RCC 7860 (cell line): ENCODE measurements around the gene MLKL.
A peak's percentile ranks its signal among the peaks of the same experiment; 100 is the strongest.
"Not testable (repeated sequence)": the region's sequence is repeated elsewhere in the genome, so short reads cannot be mapped to it uniquely, and the experiment has no call there.

ENCODE experiments used
- DNase-seq: peaks from one replicate; pipeline ENCODE4 v3.0.0-alpha.2; 2015; ENCODE audit warnings: low spot score
- FAIRE-seq: peaks from 2 replicates; lab custom pipeline; 2012; peaks lifted over from hg19 to GRCh38; lab: Jason Lieb, UNC

MLKL gene

DNA sequence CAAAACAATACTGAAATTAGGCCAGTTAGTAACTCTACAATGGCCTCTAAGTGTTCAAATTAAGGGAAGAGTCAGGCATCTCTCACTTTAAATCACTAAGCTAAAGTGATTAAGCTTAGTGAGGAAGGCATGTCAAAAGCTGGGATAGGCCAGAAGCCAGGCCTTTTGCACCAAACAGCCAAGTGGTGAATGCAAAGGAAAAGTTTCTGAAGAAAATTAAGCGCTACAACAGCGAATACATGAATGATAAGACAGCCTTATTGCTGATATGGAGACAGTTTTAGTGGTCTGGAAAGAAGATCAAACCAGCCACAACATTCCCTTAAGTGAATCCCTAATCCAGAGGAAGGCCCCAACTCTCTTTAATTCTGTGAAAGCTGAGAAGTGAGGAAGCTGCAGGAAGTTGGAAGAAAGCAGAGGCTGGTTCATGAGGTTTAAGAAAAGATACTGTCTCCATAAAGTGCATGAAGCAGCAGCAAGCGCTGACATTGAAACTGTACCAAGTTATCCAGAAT is 46.1 kb downstream of the MLKL start:
- FAIRE-seq, result no peak
- DNase-seq, result no peak

DNA sequence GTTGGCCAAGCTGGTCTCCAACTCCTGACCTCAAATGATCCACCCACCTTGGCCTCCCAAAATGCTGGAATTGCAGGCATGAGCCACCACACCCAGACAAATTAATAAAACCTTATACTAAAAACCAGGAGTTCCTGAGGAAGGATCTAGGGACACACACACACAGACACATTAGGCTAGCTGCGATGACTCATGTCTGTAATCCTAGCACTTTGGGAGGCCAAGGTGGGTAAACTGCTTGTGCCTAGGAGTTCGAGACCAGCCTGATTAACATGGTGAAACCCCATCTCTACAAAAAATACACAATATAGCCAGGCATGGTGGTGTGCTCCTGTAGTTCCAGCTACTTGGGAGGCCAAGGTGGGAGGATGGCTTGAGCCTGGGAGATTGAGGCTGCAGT is 47.8 kb downstream of the MLKL start:
- FAIRE-seq, DNase-seq: not testable (repeated sequence)

DNA sequence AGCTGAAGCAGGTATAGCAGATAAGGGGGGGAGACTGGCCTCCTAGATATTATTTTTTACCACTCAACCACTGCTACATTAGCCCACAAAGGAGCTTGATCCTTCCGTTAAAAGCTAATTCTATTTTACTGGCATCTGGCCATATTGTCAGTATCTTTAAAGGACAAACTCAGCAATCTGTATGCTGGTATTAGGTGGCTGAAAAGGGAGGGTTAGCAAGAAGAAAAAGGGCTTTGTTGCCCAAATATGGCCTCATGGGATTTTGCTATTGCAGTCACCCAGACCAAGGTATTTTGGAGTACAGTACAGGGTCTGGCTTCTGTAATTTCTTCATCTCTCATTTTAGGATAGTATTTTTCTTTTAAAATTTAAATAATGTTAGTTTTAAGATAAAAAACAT is 48.4 kb downstream of the MLKL start:
- FAIRE-seq (no peak), DNase-seq (no peak)

DNA sequence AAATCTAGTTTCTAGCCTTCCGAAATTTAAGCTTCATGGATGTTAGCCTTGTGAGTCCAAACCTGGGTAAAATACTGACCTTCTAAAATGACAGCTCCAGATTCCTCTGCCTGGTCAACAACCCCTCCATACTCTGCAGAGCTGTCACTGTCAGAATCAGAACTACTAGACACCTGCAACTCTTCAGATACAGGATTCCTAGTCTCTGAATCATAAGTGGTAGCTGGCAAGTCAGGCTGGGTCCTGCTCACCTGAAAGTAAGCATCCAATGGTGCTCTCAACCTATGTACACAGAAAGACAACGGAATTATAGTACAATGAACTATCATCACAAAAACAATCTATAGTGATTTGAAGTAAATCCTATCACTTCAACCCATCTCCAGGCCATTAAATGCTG is 48.8 kb downstream of the MLKL start:
- no peak for DNase-seq
- no peak for FAIRE-seq

DNA sequence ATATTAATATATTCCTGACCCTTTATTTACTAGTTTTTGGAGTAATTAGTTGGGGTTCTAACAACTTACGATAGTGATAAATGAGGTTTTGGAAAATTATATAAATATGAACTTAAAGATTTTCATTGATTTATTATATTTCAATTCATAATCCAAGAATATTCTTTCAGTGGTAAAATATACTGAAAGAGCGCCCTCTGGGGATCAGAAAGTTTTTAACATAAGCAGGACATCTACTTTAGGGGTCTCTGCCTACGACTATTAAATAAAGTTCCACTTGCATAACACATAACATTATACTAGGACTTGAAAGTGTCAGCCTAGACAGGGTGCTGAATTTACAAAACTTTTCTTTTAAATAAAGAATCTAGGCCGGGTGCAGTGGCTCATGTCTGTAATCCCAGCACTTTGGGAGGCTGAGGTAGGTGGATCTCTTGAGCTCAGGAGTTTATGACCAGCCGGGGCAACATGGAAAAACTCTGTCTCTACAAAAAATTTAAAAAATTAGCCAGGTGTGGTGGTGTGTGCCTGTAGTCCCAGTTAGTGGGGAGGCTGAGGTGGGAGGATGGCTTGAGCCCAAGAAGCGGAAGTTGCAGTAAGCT is 49.6 kb downstream of the MLKL start:
- no peak for FAIRE-seq
- DNase-seq, result no peak

DNA sequence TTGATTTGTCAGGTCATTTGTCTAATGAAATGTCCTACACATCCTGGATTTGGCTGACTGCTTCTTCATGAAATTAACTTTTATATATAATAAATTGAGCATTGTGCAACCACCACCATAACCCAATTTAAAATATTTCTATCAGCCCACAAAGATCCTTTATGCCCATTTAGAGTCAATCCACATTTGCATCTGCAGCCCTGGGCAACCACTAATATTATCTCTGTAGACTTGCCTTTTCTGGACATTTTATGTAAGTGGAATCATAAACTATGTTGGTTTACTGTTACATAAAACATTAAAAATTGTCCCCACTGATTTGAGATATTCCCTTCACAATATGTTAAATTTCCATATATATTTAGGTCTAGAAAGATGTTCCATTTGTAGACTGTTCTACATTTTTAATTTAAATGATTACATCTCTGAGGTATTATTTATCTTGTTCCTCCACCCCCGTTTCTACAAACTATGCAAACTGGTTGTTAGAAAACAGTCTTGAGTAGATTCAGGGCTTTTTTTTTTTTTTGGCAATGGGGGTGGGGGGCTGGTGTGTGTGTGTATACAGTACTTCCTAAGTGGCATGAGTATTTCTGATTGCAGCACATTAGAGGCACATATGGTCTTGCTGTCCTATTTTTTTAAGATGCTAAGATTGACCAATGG is 50.7 kb downstream of the MLKL start:
- no peak for FAIRE-seq

DNA sequence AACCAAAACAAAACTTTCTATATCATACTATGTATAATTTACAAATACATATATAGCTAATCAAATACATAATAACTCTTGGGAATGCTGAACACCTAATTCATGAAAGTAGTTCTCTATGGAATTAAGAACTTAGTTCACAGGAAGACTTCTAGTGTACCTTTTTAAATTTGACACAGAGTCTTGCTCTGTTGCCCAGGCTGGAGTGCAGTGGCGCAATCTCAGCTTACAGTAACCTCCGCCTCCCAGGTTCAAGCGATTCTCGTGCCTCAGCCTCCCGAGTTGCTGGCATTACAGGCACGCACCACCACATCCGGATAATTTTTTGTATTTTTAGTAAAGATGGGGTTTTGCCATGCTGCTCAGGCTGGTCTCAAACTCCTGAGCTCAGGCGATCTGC is 58.7 kb downstream of the MLKL start:
- DNase-seq (no peak), FAIRE-seq (no peak)

More for the DNA sequence above, 50.7 kb downstream of the MLKL start:
- no peak for DNase-seq

DNA sequence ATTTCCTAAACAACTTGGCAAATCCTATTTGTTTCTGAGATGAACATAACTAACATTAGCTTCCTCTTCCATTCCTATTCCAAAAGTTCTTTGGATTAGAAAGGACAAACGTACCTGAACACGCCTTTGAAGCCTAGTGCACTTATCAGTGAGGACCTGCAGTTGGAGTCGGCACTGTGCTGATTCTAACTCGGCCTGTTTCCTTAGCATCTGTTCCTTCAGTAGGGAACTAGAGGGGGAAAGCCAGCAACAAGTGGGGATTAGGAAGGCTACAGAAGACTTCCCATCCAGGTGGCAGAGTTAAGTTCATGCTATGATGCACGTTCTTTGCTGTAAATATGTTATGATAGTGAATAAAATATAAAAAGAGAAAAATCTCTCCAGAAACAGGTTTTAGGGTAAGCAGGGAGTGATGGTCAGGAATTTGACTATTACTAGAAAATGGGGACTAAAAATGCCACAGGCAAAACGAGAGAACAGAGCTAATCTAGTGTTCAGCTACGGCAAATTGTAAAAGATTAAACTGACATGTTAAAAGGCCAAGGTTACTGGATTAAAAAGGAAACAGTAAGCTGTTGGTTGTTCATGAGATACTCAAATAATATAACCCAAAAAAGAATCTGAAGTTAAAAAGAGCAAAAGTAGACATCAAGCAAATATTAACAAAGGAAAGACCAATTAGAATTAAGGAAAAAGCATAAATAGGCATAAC is 62.8 kb downstream of the MLKL start:
- DNase-seq, result no peak
- no peak for FAIRE-seq

DNA sequence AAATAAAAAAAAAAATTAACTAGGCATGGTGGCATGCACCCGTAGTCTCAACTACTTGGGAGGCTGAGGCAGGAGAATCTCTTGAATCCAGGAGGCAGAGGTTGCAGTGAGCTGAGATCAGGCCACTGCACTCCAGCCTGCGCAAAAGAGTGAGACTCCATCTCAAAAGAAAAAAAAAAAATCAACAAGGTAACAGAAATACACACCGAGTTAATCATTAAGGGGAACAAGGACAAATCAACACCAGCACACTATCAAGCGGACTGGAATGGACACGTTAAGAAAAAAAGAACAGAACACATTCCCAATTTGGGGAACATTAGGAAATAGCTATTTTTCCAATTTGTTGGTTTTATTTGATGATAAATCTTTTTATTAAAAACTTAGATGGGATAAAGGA is 65.4 kb downstream of the MLKL start:
- DNase-seq (no peak), FAIRE-seq (no peak)

DNA sequence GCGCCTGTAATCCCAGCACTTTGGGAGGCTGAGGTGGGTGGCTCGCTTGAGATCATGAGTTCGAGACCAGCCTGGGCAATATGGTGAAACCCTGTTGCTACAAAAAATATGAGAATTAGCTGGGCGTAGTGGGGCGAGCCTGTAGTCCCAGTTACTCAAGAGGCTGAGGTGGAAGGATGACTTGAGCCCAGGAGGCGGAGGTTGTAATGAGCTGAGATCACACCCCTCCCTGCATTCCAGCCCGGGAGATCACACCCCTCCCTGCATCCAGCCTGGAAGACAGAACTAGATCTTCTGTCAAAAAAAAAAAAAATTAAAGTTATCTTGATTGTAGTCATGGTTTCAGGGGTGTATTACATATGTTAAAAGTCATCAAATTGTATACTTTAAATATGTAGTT is 67.0 kb downstream of the MLKL start:
- DNase-seq (no peak), FAIRE-seq (no peak)

DNA sequence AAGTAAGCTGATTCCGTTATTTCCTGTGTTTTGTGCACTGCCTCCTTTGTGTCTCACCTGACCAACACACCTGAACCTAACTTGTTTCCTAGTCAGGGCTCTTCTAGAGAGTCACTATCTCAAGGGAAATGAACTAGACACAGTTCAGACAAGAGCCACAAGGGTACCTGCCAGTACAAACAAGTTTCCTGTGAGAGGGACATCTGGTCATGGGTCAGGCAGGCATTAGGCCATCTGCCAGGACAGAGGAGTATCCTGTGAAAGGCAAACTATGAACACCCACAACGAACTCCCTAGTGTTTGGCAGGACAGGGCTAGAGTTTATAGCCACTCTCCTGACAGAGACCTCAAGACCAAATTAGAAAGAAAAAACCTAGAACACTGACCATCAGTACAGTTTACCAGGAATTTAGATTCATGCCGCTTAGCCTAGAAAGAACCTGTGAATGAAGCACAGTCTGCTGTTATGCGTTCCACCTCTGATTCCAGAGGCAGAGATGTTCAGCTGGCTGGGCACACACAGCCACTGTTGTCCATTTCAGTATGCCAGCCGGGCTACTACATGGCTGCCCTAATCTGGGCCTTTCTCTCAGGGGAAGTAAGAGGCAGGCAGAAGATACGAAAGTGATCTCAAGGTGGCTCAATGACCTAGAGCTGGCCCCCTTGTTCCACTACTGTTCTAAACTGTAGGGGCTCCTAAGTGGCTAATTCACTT is 73.0 kb downstream of the MLKL start:
- FAIRE-seq (no peak), DNase-seq (no peak)

DNA sequence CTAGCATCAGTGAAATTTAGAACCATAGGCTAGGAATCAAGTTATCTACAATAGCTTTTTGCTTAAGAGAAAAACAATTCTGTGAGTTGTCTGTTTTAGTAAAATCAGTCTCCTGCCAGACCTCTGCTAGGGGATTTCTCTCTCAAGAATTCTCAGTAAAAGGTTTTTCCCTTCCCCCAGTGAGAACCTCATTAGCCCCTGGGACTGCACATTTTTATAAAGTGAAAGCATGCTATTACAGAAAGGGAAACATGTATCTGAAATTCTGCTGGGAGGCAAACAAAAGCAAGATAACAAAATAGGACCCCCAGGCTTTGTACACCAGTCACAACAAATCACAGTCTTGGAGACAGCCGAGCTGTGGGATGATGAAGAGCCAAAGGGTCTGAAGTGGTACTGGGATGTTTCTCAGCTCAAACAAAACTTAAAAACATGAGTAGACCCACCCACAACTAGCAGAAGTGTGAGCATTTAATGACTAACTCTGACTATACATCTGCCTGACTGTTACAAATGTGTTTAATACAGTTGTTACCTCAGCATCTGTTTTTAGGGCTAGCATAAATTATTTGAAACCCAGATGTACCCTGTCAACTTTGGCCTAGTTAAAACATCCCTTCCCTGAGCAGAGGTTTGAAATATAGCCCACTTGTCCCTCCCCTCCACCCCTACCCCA is 73.8 kb downstream of the MLKL start:
- DNase-seq (no peak), FAIRE-seq (no peak)

DNA sequence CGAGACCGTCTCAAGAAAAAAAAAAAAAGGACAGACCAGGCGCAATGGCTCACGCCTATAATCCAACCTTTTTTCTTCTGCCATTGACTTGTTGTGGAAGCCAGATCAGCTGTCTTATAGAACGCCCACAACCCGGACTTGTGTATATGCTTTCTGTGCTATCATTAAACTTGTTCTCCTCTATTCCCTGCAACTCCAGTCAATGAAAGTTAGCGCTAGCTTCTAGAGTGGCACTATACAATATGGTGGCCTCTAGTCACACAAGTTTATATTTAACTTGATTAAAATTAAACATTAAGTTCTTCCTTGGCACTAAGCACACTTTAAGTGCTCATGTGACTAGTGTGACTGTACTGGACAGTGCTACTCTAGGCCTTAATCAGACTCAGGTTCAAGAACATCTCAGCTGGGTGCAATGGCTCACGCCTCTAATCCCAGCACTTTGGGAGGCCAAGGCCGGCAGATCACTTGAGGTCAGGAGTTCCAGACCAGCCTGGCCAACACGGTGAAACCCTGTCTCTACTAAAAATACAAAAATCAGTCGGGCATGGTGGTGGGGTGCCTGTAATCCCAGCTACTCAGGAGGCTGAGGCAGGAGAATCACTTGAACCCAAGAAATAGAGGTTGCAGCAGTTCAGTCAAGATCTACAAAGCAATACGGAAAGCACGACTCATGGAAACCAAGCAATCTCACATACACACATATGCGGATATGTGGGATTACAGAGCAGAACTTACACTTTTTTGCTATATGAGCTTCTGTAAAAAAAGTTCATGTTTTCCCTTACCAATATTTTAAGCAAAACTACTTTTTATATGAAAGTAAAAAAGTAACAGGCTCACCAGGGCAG is 74.9 kb downstream of the MLKL start:
- DNase-seq (peak; percentile 44), FAIRE-seq (peak; percentile 12)

DNA sequence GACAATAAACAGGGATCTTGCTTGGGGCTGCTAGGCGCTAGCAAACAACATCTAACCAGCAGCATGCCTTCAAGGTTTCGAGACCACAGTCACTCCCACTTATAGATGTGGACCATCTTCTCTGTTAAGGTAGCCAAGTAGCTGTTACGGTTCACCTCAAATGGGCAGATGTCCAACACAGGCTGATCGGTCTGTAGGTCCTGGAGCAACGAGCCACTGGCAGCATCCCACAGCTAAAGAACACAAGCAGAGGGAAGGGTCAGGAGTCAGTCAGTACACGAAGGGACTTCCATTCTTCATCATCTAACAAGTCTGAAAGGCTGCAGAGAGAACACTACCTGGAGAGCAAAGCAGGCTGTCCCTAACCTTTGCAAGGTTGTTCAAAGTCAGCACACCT is 76.8 kb downstream of the MLKL start:
- no peak for FAIRE-seq
- no peak for DNase-seq

DNA sequence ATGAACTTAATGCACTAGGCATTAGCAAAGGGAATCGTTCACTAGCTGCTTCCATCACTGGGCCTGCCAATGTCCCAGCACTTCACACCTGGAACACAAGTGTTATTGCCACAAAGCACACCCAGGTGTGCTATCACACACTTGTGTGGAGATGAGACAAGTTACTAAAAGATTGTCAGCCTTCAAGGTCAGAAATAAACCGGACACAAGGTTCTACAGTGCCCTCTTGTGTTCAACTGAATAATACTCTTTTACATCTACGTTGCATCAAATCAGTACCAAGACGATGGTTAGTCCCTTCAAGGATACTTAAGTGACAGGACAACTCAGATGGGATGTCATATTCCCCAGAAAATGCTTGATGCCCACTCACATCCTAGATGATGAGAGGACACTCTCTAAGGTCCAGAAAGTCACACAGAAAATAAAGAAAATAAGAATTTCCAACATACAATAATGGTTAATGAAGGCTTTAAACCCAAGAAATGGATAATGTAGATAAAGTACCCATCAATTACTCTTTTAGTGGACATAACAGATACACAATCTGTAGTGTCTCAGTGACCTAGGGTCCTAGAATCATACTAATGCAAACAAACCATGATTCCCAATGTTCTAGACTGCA is 77.3 kb downstream of the MLKL start:
- no peak for FAIRE-seq
- DNase-seq, result peak; percentile 28

DNA sequence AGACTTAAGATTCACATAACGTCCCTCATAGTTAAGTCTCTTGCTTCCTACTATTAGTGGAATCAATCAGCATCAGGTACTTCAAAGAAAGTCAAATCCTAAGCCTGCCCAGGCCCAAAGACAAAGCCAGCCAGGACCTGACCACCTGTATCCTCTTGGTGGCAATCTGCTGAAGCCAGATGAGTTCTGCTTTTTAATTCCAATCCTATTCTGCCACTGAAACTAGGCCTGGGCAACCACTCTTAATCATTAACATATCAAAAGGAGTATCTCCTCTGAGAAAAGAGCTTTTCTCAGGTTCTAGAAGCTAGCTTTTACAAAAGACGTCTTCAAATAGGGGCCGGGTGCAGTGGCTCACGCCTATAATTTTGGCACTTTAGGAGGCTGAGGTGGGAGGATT is 78.7 kb downstream of the MLKL start:
- FAIRE-seq (no peak), DNase-seq (no peak)
